Skin of body (tissue), 2 donors: Measurements from ENCODE around the gene ANKRD53. TPM values are rescaled to one million over a fixed set of nuclear protein-coding genes. Genes with fewer than 3 reads are reported as not detected.
A peak's percentile ranks its signal among the peaks of the same experiment; 100 is the strongest.

Experiments
- DNase-seq: peaks from one replicate; lab custom pipeline; 2025; lab: John Stamatoyannopoulos, UW
- total RNA-seq: library from RNA; depleted of rRNA; stranded (reverse); fragments of >200 nt; gene quantifications from one replicate; pipeline ENCODE4 v1.2.3, GENCODE V29; 2014

ANKRD53 gene
- total RNA-seq, 1 donor from 2014 or later: 2.1 TPM

GRCh38 chr2:70964596-70965386 lies 13.6 kb upstream of the ANKRD53 start:
- no peak for DNase-seq

- DNase-seq: no peak
Observed at GRCh38 chr2:70965506-70965905, 12.9 kb upstream of the ANKRD53 start.

- no peak for DNase-seq
Observed at GRCh38 chr2:70966681-70967080, 11.7 kb upstream of the ANKRD53 start.

- no peak for DNase-seq
Observed at GRCh38 chr2:70967189-70967588, 11.2 kb upstream of the ANKRD53 start.

- no peak for DNase-seq
Observed at GRCh38 chr2:70974592-70974991, 3.8 kb upstream of the ANKRD53 start.

- DNase-seq: no peak
Observed at GRCh38 chr2:70975237-70975636, 3.2 kb upstream of the ANKRD53 start.

- DNase-seq: peak; percentile 10
Observed at GRCh38 chr2:70977605-70978205, 725 bp upstream of the ANKRD53 start.

GRCh38 chr2:70979180-70979488 lies 704 bp downstream of the ANKRD53 start:
- no peak for DNase-seq

GRCh38 chr2:70979626-70980025 lies 1.2 kb downstream of the ANKRD53 start:
- DNase-seq: no peak

GRCh38 chr2:70981421-70981820 lies 3.0 kb downstream of the ANKRD53 start:
- DNase-seq: no peak

GRCh38 chr2:70981866-70982810 lies 3.7 kb downstream of the ANKRD53 start:
- no peak for DNase-seq

GRCh38 chr2:70982971-70983370 lies 4.5 kb downstream of the ANKRD53 start:
- DNase-seq: no peak

GRCh38 chr2:70983506-70984227 lies 5.2 kb downstream of the ANKRD53 start:
- DNase-seq: no peak

GRCh38 chr2:70984228-70984575 lies 5.8 kb downstream of the ANKRD53 start:
- no peak for DNase-seq

- no peak for DNase-seq
Observed at GRCh38 chr2:70984576-70985282, 6.3 kb downstream of the ANKRD53 start.

- DNase-seq: no peak
Observed at GRCh38 chr2:70985283-70985688, 6.9 kb downstream of the ANKRD53 start.

- DNase-seq: no peak
Observed at GRCh38 chr2:70985956-70986355, 7.5 kb downstream of the ANKRD53 start.

- DNase-seq: no peak
Observed at GRCh38 chr2:70986499-70987189, 8.2 kb downstream of the ANKRD53 start.

- DNase-seq: no peak
Observed at GRCh38 chr2:70987386-70987785, 9.0 kb downstream of the ANKRD53 start.

- no peak for DNase-seq
Observed at GRCh38 chr2:70988151-70988550, 9.7 kb downstream of the ANKRD53 start.
